Measurements from ENCODE around the gene TGM2. TPM values are rescaled to one million over a fixed set of nuclear protein-coding genes. Genes with fewer than 3 reads are reported as not detected.

TGM2 gene
- total and polyA plus RNA-seq, 9 of the 15 experiments (the other 6 are each of a cell fraction or from before 2014, with no cell fraction given) = 5.5 to 78.5 (median 37.6) TPM

GRCh38 chr20:38199501-38200390 is 34.7 kb upstream of the TGM2 start:
- no peak for ATAC-seq
- 0 out of 4 replicates have a peak overlapping the region, but pooled peaks of 1 of the 2 experiments have one; percentile 22 for H3K9ac ChIP-seq (ENCODE audit: insufficient read depth in 1 of 2, low read depth in 2 of 2, low read length in 2 of 2)

More at GRCh38 chr20:38199501-38200390, 34.7 kb upstream of the TGM2 start:
- peaks cover 13 to 14% of the 10 kb centered on the region in 2 experiments for H3K4me1 ChIP-seq (replicated peaks in 1 of 2; ENCODE audit: control insufficient read depth in 2 of 2, insufficient read depth in 2 of 2, low read length in 2 of 2)
- WGBS (ENCODE audit: insufficient coverage, low coverage, missing lambda C conversion rate) = 33% methylated on average over 13 of the region's 14 CpGs
- no peaks in the 10 kb centered on the region for H3K9me3 ChIP-seq (replicated peaks; ENCODE audit: control insufficient read depth, insufficient read depth, low read depth, low read length)
- in situ Hi-C loops (cut with MboI) (no loop called here), intact Hi-C loops (cut with micrococcal nuclease) (no loop called here)
- H3K4me3 ChIP-seq = no peak overlapping the region
- ChIA-PET CTCF (ENCODE audit: low intra/inter-chr PET ratio) (no interaction called here), POLR2A (no interaction called here)
- H3K4me2 ChIP-seq (ENCODE audit: insufficient read depth, low read length) = no peak overlapping the region
- no peak overlapping the region for H2AFZ ChIP-seq (ENCODE audit: low read depth, low read length)
- DNase-seq (ENCODE audit: extremely low read depth in 1 of 4, low spot score in 3 of 4) (no peak), FAIRE-seq (no peak)
- no peaks in the 10 kb centered on the region for H3K36me3 ChIP-seq (ENCODE audit: control insufficient read depth, insufficient read depth, low read length)
- peaks cover 2 to 23% of the 10 kb centered on the region in 2 experiments; a peak in 2 of 5 replicates for H3K27me3 ChIP-seq (ENCODE audit: control insufficient read depth in 2 of 2, insufficient read depth in 2 of 2, low read length in 2 of 2)
- no peak overlapping the region for H3K27ac ChIP-seq (ENCODE audit: extremely low read depth, low read depth, low read length)
- BruUV-seq (replicated peaks) = no TSS peak
- no peaks in the 10 kb centered on the region for H3K9me1 ChIP-seq (ENCODE audit: control insufficient read depth, insufficient read depth, low read length)
- peaks cover 3% of the 10 kb centered on the region; the same call in 1 of the 2 replicates for H4K20me1 ChIP-seq (replicated peaks; ENCODE audit: control insufficient read depth, insufficient read depth, low read length)
- no peaks in the 10 kb centered on the region for H3K79me2 ChIP-seq (ENCODE audit: control insufficient read depth, insufficient read depth, low read length)
- TF ChIP-seq HDAC1 (IDR thresholded peaks at IDR 0.05) = no peak
- TF ChIP-seq ZNF23 (CRISPR knock-in tag; IDR thresholded peaks at IDR 0.05) = no peak
- TF ChIP-seq SAFB (IDR thresholded peaks at IDR 0.05; ENCODE audit: borderline replicate concordance, low read depth, low read length) = no peak
- no peak for TF ChIP-seq SAFB2 (IDR thresholded peaks at IDR 0.05; ENCODE audit: borderline replicate concordance, low read depth, low read length, severe bottlenecking)
- no peak for TF ChIP-seq GTF2F1 (IDR thresholded peaks at IDR 0.05; ENCODE audit: low read depth, low read length)
- no peak for TF ChIP-seq MAFK (IDR thresholded peaks at IDR 0.05; ENCODE audit: low read length)
- TF ChIP-seq ZNF133 (CRISPR knock-in tag; IDR thresholded peaks at IDR 0.05) = no peak
- no peak for TF ChIP-seq POLR2AphosphoS5 (IDR thresholded peaks at IDR 0.05; ENCODE audit: control insufficient read depth, insufficient read depth, low read depth, low read length)
- no peak for TF ChIP-seq HMG20B (CRISPR knock-in tag; IDR thresholded peaks at IDR 0.05)
- no peak for TF ChIP-seq BDP1 (IDR thresholded peaks at IDR 0.05; ENCODE audit: insufficient read depth, insufficient read length)
- TF ChIP-seq ZNF140 (CRISPR knock-in tag; IDR thresholded peaks at IDR 0.05) = no peak
- TF ChIP-seq ZNF224 (CRISPR knock-in tag; IDR thresholded peaks at IDR 0.05) = no peak
- no peak for TF ChIP-seq TAF7 (tag; IDR thresholded peaks at IDR 0.05)
- TF ChIP-seq MCM7 (IDR thresholded peaks at IDR 0.05) = no peak
- no peak for TF ChIP-seq LCOR (CRISPR knock-in tag; IDR thresholded peaks at IDR 0.05)
- TF ChIP-seq BACH1 (tag; IDR thresholded peaks at IDR 0.05) = no peak
- TF ChIP-seq ZBTB5 (IDR thresholded peaks at IDR 0.05) = no peak
- no peak for TF ChIP-seq THRAP3 (IDR thresholded peaks at IDR 0.05; ENCODE audit: borderline replicate concordance)
